HepG2 (cell line): ENCODE measurements around the gene TICAM2. TPM values are rescaled to one million over a fixed set of nuclear protein-coding genes. Genes with fewer than 3 reads are reported as not detected.
A peak's percentile ranks its signal among the peaks of the same experiment; 100 is the strongest.

ENCODE experiments used
- FOXK1 ChIP-seq: sonication (generic); formaldehyde crosslinking; IDR thresholded peaks from 2 replicates; pipeline ENCODE4 v1.4.0; 2020; ENCODE audit warnings: low read depth, missing genetic modification reagents, borderline replicate concordance
- HNF1B ChIP-seq: sonication (generic); formaldehyde crosslinking; IDR thresholded peaks from 2 replicates; pipeline ENCODE4 v1.5.1; 2020; ENCODE audit warnings: mild to moderate bottlenecking, moderate library complexity, missing genetic modification reagents
- IRF2 ChIP-seq: IDR thresholded peaks from 2 replicates; pipeline ENCODE4 v1.6.1; 2018; ENCODE audit warnings: missing genetic modification reagents, missing compliant biosample characterization
- MLX ChIP-seq: IDR thresholded peaks from 2 replicates; pipeline ENCODE4 v1.6.1; 2016
- PPARG ChIP-seq: conservative IDR thresholded peaks from 2 replicates; pipeline ENCODE4 v1.6.1; 2016; ENCODE audit warnings: missing biosample characterization, missing genetic modification reagents
- RFX1 ChIP-seq: fragments of 450-650 bp; IDR thresholded peaks from 2 replicates; pipeline ENCODE4 v1.6.1; 2017
- SAP130 ChIP-seq: IDR thresholded peaks from 2 replicates; pipeline ENCODE4 v1.6.1; 2016; ENCODE audit warnings: low read depth
- TBX2 ChIP-seq: sonication (generic); formaldehyde crosslinking; IDR thresholded peaks from 2 replicates; pipeline ENCODE4 v1.5.0; 2020; ENCODE audit warnings: missing genetic modification reagents, mild to moderate bottlenecking, borderline replicate concordance
- TRIM24 ChIP-seq: sonication (generic); formaldehyde crosslinking; IDR thresholded peaks from 2 replicates; pipeline ENCODE4 v1.8.0; 2022; ENCODE audit warnings: mild to moderate bottlenecking, missing genetic modification reagents
- ZNF468 ChIP-seq: sonication (generic); formaldehyde crosslinking; IDR thresholded peaks from 2 replicates; pipeline ENCODE4 v1.8.0; 2022; ENCODE audit warnings: mild to moderate bottlenecking, moderate library complexity, missing genetic modification reagents
- ZNF577 ChIP-seq: sonication (generic); formaldehyde crosslinking; IDR thresholded peaks from 2 replicates; pipeline ENCODE4 v1.4.0; 2020; ENCODE audit warnings: mild to moderate bottlenecking, low read depth, missing genetic modification reagents, borderline replicate concordance
- ZNF775 ChIP-seq: sonication (generic); formaldehyde crosslinking; IDR thresholded peaks from 2 replicates; pipeline ENCODE4 v1.4.0; 2020; ENCODE audit warnings: missing genetic modification reagents, mild to moderate bottlenecking, moderate library complexity, borderline replicate concordance
- ZNF780A ChIP-seq: sonication (generic); formaldehyde crosslinking; IDR thresholded peaks from 2 replicates; pipeline ENCODE4 v1.8.0; 2022; ENCODE audit warnings: mild to moderate bottlenecking, missing genetic modification reagents, moderate library complexity
- polyA plus RNA-seq, 8 experiments: library from polyadenylated mRNA; depleted of rRNA in 3 of 8; stranded (reverse) in 7 of 8; unstranded in 1 of 8; fragments of >200 nt; fragmentation: Illumina TruSeq in 4 of 8; extraction: Trizol in 4 of 8; gene quantifications; 2 replicates each; pipeline versions ENCODE4 v1.2.1 to v1.2.3, GENCODE V29; 2011 to 2016; ENCODE audit warnings: low read depth in 4 of 8, missing spikeins in 1 of 8, mixed read lengths in 1 of 8; ENCODE audit not compliant: insufficient read depth in 1 of 8
- total RNA-seq, 5 experiments: library from RNA; depleted of rRNA; stranded (reverse); fragments of >200 nt; fragmentation: Illumina TruSeq; extraction: Trizol; gene quantifications; 2 replicates each; pipeline ENCODE4 v1.2.3, GENCODE V29; 2016; ENCODE audit warnings: low read depth in 1 of 5
- TF ChIP-seq, protein P1 (sequence below): sonication (generic); formaldehyde crosslinking; IDR thresholded peaks from 2 replicates; pipeline ENCODE4 v1.4.0; 2020; ENCODE audit warnings: mild to moderate bottlenecking, missing genetic modification reagents
- TF ChIP-seq, protein P2 (sequence below): sonication (generic); formaldehyde crosslinking; IDR thresholded peaks from 2 replicates; pipeline ENCODE4 v1.5.0; 2020; ENCODE audit warnings: mild to moderate bottlenecking, missing genetic modification reagents
- TF ChIP-seq, protein P3 (sequence below): IDR thresholded peaks from 2 replicates; pipeline ENCODE4 v1.6.1; 2018; ENCODE audit warnings: missing genetic modification reagents
- TF ChIP-seq, protein P4 (sequence below): sonication (generic); formaldehyde crosslinking; IDR thresholded peaks from 2 replicates; pipeline ENCODE4 v1.4.0; 2020; ENCODE audit warnings: mild to moderate bottlenecking, missing genetic modification reagents
- TF ChIP-seq, protein P5 (sequence below): sonication (generic); formaldehyde crosslinking; IDR thresholded peaks from 2 replicates; pipeline ENCODE4 v1.5.0; 2020; ENCODE audit warnings: missing genetic modification reagents
- TF ChIP-seq, protein P6 (sequence below): sonication (generic); formaldehyde crosslinking; IDR thresholded peaks from 2 replicates; pipeline ENCODE4 v1.5.0; 2020; ENCODE audit warnings: mild to moderate bottlenecking, missing genetic modification reagents

Gene TICAM2
- total and polyA plus RNA-seq, 2 of the 13 experiments (the other 11 are each of a cell fraction or from before 2014, with no cell fraction given) = 0.04 TPM; not detected in 1

DNA sequence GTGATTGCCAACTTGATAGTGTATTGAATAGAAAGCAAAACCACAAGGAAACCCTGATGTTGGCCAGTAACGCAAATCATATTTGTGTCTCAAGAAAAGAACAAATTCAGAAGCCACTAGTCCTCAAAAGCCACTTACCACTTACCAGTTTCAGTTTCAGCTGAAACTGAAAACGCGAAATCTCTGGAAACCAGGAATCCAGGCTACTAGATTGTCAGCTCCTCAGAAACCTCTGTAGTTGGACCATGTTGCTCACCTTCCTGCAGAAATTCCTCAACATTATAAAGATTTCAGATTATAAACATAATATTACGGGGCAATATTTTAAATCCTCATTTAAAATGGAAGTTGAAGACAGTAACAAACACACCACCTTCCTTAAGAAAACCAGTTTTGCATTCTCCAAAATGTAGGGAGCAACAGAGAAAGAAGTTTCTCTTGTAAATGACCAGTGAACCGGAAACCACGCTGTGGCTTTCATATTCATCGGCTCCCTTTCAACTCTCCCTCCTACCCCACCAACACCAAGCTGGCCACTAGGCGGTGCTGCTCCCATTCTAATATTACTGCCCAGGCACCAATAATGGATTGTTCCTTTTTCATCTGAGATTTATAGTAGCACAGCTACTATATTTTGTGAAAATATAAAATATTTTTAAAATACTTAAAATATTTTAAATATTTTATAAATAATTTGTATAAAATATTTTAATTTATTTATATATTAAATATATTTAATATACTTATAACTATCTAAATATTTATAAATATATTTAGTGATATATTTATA, 32.3 kb upstream of the TICAM2 start (continued):
- TF ChIP-seq, protein P1, sequence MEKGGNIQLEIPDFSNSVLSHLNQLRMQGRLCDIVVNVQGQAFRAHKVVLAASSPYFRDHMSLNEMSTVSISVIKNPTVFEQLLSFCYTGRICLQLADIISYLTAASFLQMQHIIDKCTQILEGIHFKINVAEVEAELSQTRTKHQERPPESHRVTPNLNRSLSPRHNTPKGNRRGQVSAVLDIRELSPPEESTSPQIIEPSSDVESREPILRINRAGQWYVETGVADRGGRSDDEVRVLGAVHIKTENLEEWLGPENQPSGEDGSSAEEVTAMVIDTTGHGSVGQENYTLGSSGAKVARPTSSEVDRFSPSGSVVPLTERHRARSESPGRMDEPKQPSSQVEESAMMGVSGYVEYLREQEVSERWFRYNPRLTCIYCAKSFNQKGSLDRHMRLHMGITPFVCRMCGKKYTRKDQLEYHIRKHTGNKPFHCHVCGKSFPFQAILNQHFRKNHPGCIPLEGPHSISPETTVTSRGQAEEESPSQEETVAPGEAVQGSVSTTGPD (CRISPR knock-in tag) = no peak
- no peak for TF ChIP-seq MLX (CRISPR knock-in tag)
- no peak for TF ChIP-seq ZNF780A (CRISPR knock-in tag)
- TF ChIP-seq, protein P2, sequence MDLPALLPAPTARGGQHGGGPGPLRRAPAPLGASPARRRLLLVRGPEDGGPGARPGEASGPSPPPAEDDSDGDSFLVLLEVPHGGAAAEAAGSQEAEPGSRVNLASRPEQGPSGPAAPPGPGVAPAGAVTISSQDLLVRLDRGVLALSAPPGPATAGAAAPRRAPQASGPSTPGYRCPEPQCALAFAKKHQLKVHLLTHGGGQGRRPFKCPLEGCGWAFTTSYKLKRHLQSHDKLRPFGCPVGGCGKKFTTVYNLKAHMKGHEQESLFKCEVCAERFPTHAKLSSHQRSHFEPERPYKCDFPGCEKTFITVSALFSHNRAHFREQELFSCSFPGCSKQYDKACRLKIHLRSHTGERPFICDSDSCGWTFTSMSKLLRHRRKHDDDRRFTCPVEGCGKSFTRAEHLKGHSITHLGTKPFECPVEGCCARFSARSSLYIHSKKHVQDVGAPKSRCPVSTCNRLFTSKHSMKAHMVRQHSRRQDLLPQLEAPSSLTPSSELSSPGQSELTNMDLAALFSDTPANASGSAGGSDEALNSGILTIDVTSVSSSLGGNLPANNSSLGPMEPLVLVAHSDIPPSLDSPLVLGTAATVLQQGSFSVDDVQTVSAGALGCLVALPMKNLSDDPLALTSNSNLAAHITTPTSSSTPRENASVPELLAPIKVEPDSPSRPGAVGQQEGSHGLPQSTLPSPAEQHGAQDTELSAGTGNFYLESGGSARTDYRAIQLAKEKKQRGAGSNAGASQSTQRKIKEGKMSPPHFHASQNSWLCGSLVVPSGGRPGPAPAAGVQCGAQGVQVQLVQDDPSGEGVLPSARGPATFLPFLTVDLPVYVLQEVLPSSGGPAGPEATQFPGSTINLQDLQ (CRISPR knock-in tag) = no peak
- TF ChIP-seq FOXK1 (CRISPR knock-in tag) = peak; percentile 38; the same call in 1 of the 2 replicates
- TF ChIP-seq, protein P3, sequence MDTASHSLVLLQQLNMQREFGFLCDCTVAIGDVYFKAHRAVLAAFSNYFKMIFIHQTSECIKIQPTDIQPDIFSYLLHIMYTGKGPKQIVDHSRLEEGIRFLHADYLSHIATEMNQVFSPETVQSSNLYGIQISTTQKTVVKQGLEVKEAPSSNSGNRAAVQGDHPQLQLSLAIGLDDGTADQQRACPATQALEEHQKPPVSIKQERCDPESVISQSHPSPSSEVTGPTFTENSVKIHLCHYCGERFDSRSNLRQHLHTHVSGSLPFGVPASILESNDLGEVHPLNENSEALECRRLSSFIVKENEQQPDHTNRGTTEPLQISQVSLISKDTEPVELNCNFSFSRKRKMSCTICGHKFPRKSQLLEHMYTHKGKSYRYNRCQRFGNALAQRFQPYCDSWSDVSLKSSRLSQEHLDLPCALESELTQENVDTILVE = peak; percentile 61; the same call in 1 of the 2 replicates
- peak; percentile 53; the same call in 1 of the 2 replicates for TF ChIP-seq IRF2
- TF ChIP-seq, protein P4, sequence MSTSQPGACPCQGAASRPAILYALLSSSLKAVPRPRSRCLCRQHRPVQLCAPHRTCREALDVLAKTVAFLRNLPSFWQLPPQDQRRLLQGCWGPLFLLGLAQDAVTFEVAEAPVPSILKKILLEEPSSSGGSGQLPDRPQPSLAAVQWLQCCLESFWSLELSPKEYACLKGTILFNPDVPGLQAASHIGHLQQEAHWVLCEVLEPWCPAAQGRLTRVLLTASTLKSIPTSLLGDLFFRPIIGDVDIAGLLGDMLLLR (CRISPR knock-in tag) = no peak
- TF ChIP-seq ZNF775 (CRISPR knock-in tag) = no peak
- peak; percentile 51 for TF ChIP-seq SAP130 (CRISPR knock-in tag)
- TF ChIP-seq ZNF577 (CRISPR knock-in tag) = no peak
- TF ChIP-seq, protein P5, sequence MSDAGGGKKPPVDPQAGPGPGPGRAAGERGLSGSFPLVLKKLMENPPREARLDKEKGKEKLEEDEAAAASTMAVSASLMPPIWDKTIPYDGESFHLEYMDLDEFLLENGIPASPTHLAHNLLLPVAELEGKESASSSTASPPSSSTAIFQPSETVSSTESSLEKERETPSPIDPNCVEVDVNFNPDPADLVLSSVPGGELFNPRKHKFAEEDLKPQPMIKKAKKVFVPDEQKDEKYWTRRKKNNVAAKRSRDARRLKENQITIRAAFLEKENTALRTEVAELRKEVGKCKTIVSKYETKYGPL (CRISPR knock-in tag) = no peak
- no peak for TF ChIP-seq TRIM24
- TF ChIP-seq, protein P6, sequence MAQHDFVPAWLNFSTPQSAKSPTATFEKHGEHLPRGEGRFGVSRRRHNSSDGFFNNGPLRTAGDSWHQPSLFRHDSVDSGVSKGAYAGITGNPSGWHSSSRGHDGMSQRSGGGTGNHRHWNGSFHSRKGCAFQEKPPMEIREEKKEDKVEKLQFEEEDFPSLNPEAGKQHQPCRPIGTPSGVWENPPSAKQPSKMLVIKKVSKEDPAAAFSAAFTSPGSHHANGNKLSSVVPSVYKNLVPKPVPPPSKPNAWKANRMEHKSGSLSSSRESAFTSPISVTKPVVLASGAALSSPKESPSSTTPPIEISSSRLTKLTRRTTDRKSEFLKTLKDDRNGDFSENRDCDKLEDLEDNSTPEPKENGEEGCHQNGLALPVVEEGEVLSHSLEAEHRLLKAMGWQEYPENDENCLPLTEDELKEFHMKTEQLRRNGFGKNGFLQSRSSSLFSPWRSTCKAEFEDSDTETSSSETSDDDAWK (CRISPR knock-in tag) = no peak
- no peak for TF ChIP-seq TBX2 (CRISPR knock-in tag)
- TF ChIP-seq HNF1B = no peak
- no peak for TF ChIP-seq ZNF468 (CRISPR knock-in tag)
- no peak for TF ChIP-seq RFX1
- TF ChIP-seq PPARG = no peak; the same call in 1 of the 2 replicates
